Measurements from ENCODE around the gene APPL2. TPM values are rescaled to one million over a fixed set of nuclear protein-coding genes. Genes with fewer than 3 reads are reported as not detected.

The APPL2 gene
- total RNA-seq, 1 experiment from 2014 or later: 42.2 TPM

DNA sequence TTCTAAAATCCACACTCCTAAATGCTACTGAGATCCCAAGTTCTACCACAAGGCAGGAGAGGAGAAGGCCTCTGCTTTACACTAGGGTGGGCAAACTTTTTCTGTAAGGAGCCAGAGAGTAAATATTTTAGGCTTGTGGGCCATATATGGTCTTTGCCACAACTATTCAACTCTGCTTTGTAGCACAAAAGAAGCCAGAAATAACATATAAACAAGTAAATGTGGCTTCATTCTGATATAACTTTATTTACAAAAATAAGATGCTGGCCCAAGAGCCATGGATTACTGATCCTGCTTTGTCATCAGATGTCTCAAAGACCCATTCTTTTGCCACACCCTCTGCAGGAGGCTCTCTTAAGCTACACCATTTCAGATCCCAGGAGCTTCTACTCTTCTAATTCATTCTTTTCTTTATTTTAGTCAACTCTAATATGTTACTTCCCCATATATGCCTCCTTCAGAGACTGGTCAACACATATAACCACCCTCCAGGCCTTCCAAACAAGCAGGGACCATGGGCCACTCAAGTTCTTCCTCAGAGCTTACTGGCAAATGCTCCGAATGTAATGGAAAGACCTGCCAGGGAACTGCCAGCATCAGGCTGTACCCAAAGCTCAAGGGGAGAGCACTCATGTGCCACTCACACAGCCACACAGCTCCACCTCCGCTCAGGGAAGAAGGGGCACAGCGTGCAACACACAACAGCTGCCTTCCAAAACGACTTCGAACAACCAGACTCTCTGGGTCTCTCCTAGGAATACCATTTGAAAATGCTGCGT, 15.6 kb downstream of the APPL2 start:
- H3K4me2 ChIP-seq (ENCODE audit: low read length): peak overlapping the region; percentile 47
- no peaks in the 10 kb centered on the region for H3K9me2 ChIP-seq (replicated peaks; ENCODE audit: low read length)
- H3K4me1 ChIP-seq (ENCODE audit: insufficient read depth, low read length): peaks cover 46% of the 10 kb centered on the region
- POLR2A ChIA-PET (ENCODE audit: unreplicated experiment): interaction anchor here (0.6 kb wide), 1 partner anchor 16 kb away, joined by 4 read pairs; no protein-coding TSS in a partner anchor
- CTCF ChIA-PET: no interaction called here
- H3K9ac ChIP-seq (ENCODE audit: low read length): peak overlapping the region; percentile 41
- TF ChIP-seq, protein P1, sequence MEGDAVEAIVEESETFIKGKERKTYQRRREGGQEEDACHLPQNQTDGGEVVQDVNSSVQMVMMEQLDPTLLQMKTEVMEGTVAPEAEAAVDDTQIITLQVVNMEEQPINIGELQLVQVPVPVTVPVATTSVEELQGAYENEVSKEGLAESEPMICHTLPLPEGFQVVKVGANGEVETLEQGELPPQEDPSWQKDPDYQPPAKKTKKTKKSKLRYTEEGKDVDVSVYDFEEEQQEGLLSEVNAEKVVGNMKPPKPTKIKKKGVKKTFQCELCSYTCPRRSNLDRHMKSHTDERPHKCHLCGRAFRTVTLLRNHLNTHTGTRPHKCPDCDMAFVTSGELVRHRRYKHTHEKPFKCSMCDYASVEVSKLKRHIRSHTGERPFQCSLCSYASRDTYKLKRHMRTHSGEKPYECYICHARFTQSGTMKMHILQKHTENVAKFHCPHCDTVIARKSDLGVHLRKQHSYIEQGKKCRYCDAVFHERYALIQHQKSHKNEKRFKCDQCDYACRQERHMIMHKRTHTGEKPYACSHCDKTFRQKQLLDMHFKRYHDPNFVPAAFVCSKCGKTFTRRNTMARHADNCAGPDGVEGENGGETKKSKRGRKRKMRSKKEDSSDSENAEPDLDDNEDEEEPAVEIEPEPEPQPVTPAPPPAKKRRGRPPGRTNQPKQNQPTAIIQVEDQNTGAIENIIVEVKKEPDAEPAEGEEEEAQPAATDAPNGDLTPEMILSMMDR (conservative IDR thresholded peaks at IDR 0.05; ENCODE audit: low read depth, low read length): no peak
- TF ChIP-seq EZH2phosphoT487 (IDR thresholded peaks at IDR 0.05; ENCODE audit: borderline replicate concordance, low read length) (no peak), EZH2 (IDR thresholded peaks at IDR 0.05; ENCODE audit: low read length, unreplicated experiment) (no peak)
- H3F3A ChIP-seq (ENCODE audit: low read length, unreplicated experiment): peaks cover 4% of the 10 kb centered on the region
- intact Hi-C loops (cut with micrococcal nuclease): no loop called here
- no peak for ATAC-seq
- H3K27ac ChIP-seq (ENCODE audit: low read length): peak overlapping the region; percentile 81
- H3K9me3 ChIP-seq (ENCODE audit: low read length): no peaks in the 10 kb centered on the region
- no TSS peak for BruUV-seq (replicated peaks)
- peaks cover 26% of the 10 kb centered on the region for H3K79me2 ChIP-seq (ENCODE audit: low read length)
- H4K20me1 ChIP-seq (ENCODE audit: low read length): no peaks in the 10 kb centered on the region
- no peaks in the 10 kb centered on the region for H3K27me3 ChIP-seq (ENCODE audit: low read length)
- H3K4me3 ChIP-seq (ENCODE audit: low read length): no peak overlapping the region
- H2AFZ ChIP-seq (ENCODE audit: low read length): no peak overlapping the region
- no peak for DNase-seq
- H3K36me3 ChIP-seq (ENCODE audit: low read depth, low read length): peaks cover 18% of the 10 kb centered on the region

DNA sequence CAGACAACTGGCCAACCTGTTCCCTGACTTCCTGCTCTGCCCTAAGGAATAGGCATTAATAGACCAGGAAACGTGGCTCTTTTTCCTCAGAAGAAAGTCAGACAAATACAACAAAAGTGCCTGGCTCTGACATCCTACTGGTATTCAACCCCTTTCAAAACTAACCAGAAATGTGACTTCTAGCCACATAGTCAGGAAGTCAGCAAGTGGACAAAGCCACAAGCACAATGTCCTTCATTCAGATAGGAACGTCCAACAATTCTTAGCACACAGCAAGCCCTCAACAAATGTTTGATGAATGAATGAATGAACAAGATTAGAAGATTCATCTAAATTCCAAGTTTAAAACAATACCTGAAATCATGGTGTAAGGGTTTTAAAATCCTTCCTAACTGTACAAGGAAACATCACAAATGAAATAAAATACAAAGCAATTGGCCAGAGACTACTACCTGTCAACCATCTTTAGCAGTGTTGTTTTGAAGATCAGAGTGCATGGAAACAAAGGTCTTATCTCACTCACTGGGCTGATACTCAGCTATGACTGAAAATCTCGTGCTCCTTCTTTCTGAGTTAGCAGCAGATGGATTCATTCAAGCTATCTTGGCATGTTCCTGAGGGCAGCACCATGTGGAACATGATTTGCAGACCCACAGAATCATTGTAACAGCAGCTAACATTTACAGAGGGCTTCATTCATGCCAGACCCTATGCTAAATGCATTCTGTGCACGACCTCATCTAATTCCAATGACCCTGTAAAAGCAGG, 16.5 kb downstream of the APPL2 start:
- TF ChIP-seq EZH2phosphoT487 (IDR thresholded peaks at IDR 0.05; ENCODE audit: borderline replicate concordance, low read length): no peak
- no peak for TF ChIP-seq EZH2 (IDR thresholded peaks at IDR 0.05; ENCODE audit: low read length, unreplicated experiment)
- TF ChIP-seq, protein P1 (conservative IDR thresholded peaks at IDR 0.05; ENCODE audit: low read depth, low read length): no peak
- Histone ChIP-seq H3K9ac (ENCODE audit: low read length) (no peak overlapping the region), H3K9me3 (ENCODE audit: low read length) (no peaks in the 10 kb centered on the region), H3K79me2 (ENCODE audit: low read length) (peaks cover 26% of the 10 kb centered on the region), H3K9me2 (replicated peaks; ENCODE audit: low read length) (no peaks in the 10 kb centered on the region), H3K4me3 (ENCODE audit: low read length) (no peak overlapping the region), H3K27me3 (ENCODE audit: low read length) (no peaks in the 10 kb centered on the region), H3K36me3 (ENCODE audit: low read depth, low read length) (peaks cover 18% of the 10 kb centered on the region), H3K4me2 (ENCODE audit: low read length) (no peak overlapping the region), H2AFZ (ENCODE audit: low read length) (no peak overlapping the region), H3F3A (ENCODE audit: low read length, unreplicated experiment) (peaks cover 7% of the 10 kb centered on the region), H3K27ac (ENCODE audit: low read length) (peak overlapping the region; percentile 81; the same call in 1 of the 2 replicates), H3K4me1 (ENCODE audit: insufficient read depth, low read length) (peaks cover 53% of the 10 kb centered on the region), H4K20me1 (ENCODE audit: low read length) (no peaks in the 10 kb centered on the region)
- POLR2A ChIA-PET (ENCODE audit: unreplicated experiment): no interaction called here
- ATAC-seq (no peak), DNase-seq (no peak)
- intact Hi-C loops (cut with micrococcal nuclease): loop anchor here (10.0 kb wide), 1 partner anchor 1065 kb away; no protein-coding TSS in a partner anchor
- no TSS peak for BruUV-seq (replicated peaks)
- CTCF ChIA-PET: no interaction called here
